Activated CD4-positive, alpha-beta memory T cell treated with anti-CD3 and anti-CD28 coated beads, Interleukin-2, amount 10 ng/mL, durations not matched to agents 7 days and 5 days (primary cell): ENCODE results near the gene DTNB. TPM values are rescaled to one million over a fixed set of nuclear protein-coding genes. Genes with fewer than 3 reads are reported as not detected.

Experiments used
- CTCF ChIA-PET: fragments of 350-600 bp; sonication (Branson Sonifier 250); formaldehyde crosslinking; loops from one replicate; lab custom pipeline; 2021; ENCODE audit warnings: antibody characterized with exemption, inconsistent platforms; lab: Charles Lee
- POLR2A ChIA-PET: fragments of 350-600 bp; sonication (Branson Sonifier 250); formaldehyde crosslinking; loops from one replicate; lab custom pipeline; 2021; ENCODE audit warnings: antibody characterized with exemption; lab: Charles Lee
- DNase-seq: peaks from one replicate; pipeline ENCODE4 v3.0.0-alpha.2; 2020
- H3K27ac Mint-ChIP-seq: one replicate; pipeline ENCODE4 v1.8.0; 2021; ENCODE audit warnings: mild to moderate bottlenecking, mixed read lengths
- H3K27me3 Mint-ChIP-seq: one replicate; pipeline ENCODE4 v1.8.0; 2021; ENCODE audit warnings: mixed read lengths
- H3K36me3 Mint-ChIP-seq: one replicate; pipeline ENCODE4 v1.8.0; 2021; ENCODE audit warnings: low read depth, mixed read lengths
- H3K4me1 Mint-ChIP-seq: one replicate; pipeline ENCODE4 v1.8.0; 2021; ENCODE audit warnings: mixed read lengths
- H3K4me3 Mint-ChIP-seq: one replicate; pipeline ENCODE4 v1.8.0; 2021; ENCODE audit warnings: mild to moderate bottlenecking, mixed read lengths
- H3K9me3 Mint-ChIP-seq: one replicate; pipeline ENCODE4 v1.8.0; 2021; ENCODE audit warnings: mixed read lengths
- total RNA-seq, 2 experiments: library from RNA; stranded (reverse); gene quantifications; one replicate each; pipeline ENCODE4 v1.2.3, GENCODE V29; 2021

The DTNB gene
- total RNA-seq, 2 experiments from 2014 or later: 27.0 to 29.8 TPM

DNA sequence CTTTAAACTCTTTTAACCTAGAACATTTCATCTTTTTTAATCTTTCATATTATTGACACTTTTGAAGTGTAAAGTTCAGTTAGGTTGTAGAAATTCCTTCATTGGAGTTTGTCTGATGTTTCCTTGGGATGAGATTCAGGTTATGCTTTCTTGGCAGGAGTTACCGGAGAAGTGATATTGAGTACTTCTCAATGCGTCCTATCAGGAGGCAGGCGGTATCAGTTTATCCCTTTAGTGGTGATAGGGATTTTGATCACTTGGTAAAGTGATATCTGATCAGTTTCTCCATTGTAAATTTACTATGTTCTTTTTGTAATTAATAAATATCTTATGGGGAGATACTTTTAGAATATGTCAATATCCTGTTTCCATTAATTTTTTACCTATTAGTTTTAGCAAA, 78.4 kb downstream of the DTNB start:
- Mint-ChIP-seq H3K36me3 (peaks cover 9% of the 10 kb centered on the region), H3K4me3 (no peak overlapping the region), H3K4me1 (peaks cover 35% of the 10 kb centered on the region), H3K27ac (no peak overlapping the region), H3K27me3 (no peaks in the 10 kb centered on the region), H3K9me3 (no peaks in the 10 kb centered on the region)
- CTCF ChIA-PET: interaction anchor here (1.4 to 1.6 kb wide), 2 partner anchors 12 to 19 kb away, joined by 3 to 5 read pairs; no protein-coding TSS in a partner anchor
- DNase-seq: no peak
- POLR2A ChIA-PET: no interaction called here

DNA sequence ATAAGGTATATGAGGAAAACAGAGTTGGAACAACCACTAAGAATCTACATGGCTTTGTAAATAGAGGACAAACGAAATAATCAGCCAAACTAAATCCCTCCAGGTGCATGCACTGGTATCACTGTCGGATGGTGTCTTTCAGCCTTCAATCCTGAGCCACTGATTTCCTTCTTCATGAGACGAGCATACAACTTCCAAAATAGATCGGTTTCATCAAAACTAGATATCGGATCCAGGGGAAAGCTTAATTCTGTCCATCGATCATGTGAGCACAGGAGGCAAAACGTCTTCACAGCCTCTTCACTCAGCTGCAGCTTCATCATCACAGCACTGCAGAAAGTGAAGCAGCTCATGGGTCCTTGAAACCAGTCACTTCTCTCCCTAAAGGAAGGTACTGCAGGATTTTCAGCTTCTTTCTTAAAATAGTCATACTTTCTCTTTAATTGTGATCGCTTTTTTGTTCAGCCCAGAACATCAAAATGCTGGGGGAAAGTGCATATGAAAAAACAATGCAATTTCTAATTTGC, 80.5 kb downstream of the DTNB start:
- POLR2A ChIA-PET: interaction anchor here (0.7 to 1.2 kb wide), 3 partner anchors 35 to 752 kb away, joined by 3 read pairs; no protein-coding TSS in a partner anchor

DNA sequence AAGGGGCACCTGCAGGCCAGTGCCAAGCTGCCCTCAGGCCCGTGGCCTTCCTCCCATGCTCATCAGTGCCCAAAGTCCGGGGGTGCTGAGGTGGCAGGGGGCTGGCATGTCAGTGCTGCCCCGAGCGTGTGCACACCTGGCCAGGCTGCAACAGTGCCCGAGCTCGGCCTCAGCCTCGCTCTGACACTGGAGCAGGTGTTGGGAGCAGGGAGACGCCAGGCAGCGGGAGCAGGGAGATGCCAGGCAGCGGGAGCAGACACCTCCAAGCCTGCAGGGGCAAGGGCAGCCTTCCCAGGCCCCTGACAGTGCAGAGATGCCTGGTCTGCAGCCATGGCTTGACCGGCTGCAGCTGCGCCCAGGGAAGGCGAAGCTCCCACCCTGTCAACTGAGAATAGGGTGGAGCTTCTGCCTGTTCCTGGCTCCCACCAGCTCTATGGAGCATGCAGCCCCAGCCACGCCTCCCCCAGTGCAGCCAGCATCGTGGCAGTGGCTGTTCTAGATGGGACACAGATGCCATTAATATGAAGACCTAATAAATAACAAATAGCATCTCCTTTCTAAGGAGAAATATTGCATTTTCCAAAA, 82.4 kb downstream of the DTNB start:
- ChIA-PET POLR2A (interaction anchor here (1.0 kb wide), 1 partner anchor 228 kb away, joined by 3 read pairs; no protein-coding TSS in a partner anchor), CTCF (interaction anchor here (1.2 to 1.7 kb wide), 2 partner anchors 16 to 281 kb away, joined by 3 to 5 read pairs; no protein-coding TSS in a partner anchor)
- H3K27me3 Mint-ChIP-seq: no peaks in the 10 kb centered on the region
- H3K27ac Mint-ChIP-seq: peak overlapping the region; percentile 32
- H3K4me1 Mint-ChIP-seq: peaks cover 53% of the 10 kb centered on the region
- peaks cover 3% of the 10 kb centered on the region for H3K36me3 Mint-ChIP-seq
- no peaks in the 10 kb centered on the region for H3K9me3 Mint-ChIP-seq
- H3K4me3 Mint-ChIP-seq: no peak overlapping the region
- DNase-seq: no peak

More for the DNA sequence above, 80.5 kb downstream of the DTNB start:
- H3K36me3 Mint-ChIP-seq: peaks cover 9% of the 10 kb centered on the region
- H3K27ac Mint-ChIP-seq: peak overlapping the region; percentile 29
- no peaks in the 10 kb centered on the region for H3K9me3 Mint-ChIP-seq
- H3K4me1 Mint-ChIP-seq: peaks cover 43% of the 10 kb centered on the region
- no peak for DNase-seq
- H3K27me3 Mint-ChIP-seq: no peaks in the 10 kb centered on the region
- CTCF ChIA-PET: interaction anchor here (0.8 to 3.2 kb wide), 7 partner anchors 14 to 618 kb away, joined by 3 to 31 read pairs (median 3); partner anchors contain the start of gene ASXL2
- no peak overlapping the region for H3K4me3 Mint-ChIP-seq

DNA sequence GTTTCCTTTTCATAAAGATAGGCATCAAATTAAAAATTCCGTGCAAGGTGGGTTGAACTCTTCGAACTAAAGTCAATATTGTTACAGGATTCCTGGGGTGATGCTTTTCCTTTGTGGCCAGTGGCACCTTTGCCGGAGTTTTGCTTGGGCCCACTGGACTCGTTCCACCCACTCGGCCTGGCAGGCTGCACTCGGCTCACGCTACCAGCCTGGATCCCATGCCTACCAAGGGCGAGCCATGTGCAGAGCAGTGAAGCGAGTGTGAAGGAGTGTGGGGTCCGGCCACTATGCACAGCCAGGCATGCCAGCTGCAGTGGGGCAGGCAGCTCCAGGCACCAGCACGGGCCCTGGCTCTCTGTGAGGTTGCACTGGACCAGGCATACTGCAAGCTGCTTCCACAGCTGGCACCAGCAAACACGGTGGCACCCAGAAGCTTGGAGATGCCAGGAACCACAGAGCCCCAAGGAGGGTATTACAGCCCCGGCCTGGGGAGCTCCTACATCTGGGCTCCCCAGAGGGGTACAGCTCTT, 83.6 kb downstream of the DTNB start:
- peaks cover 3% of the 10 kb centered on the region for H3K36me3 Mint-ChIP-seq
- H3K4me1 Mint-ChIP-seq: peaks cover 58% of the 10 kb centered on the region
- CTCF ChIA-PET: interaction anchor here (1.7 kb wide), 1 partner anchor 17 kb away, joined by 5 read pairs; no protein-coding TSS in a partner anchor
- DNase-seq: no peak
- no peak overlapping the region for H3K4me3 Mint-ChIP-seq
- POLR2A ChIA-PET: no interaction called here
- no peaks in the 10 kb centered on the region for H3K27me3 Mint-ChIP-seq
- no peak overlapping the region for H3K27ac Mint-ChIP-seq
- no peaks in the 10 kb centered on the region for H3K9me3 Mint-ChIP-seq

DNA sequence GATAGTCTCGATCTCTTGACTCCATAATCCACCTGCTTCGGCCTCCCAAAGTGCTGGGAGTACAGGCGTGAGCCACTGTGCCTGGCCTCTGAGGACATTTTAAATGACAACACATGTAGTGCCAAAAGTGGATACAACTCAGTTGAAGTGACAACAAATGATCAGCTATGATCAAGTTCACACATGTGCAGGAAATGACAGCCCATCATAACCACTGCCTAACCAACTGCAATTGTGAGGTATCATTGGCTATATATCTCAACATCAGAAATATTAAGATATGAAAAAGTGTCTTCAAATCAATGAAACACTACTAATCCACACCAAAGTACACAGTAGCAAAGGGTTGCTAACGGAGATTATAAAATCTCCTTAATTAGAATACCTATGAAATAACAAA, 84.8 kb downstream of the DTNB start:
- peaks cover 55% of the 10 kb centered on the region for H3K4me1 Mint-ChIP-seq
- ChIA-PET CTCF (interaction anchor here (0.5 kb wide), 1 partner anchor 65 kb away, joined by 3 read pairs; no protein-coding TSS in a partner anchor), POLR2A (interaction anchor here (1.0 to 1.3 kb wide), 2 partner anchors 19 to 20 kb away, joined by 3 read pairs; no protein-coding TSS in a partner anchor)
- H3K27me3 Mint-ChIP-seq: no peaks in the 10 kb centered on the region
- no peaks in the 10 kb centered on the region for H3K36me3 Mint-ChIP-seq
- H3K27ac Mint-ChIP-seq: no peak overlapping the region
- H3K4me3 Mint-ChIP-seq: no peak overlapping the region
- DNase-seq: no peak
- H3K9me3 Mint-ChIP-seq: no peaks in the 10 kb centered on the region

DNA sequence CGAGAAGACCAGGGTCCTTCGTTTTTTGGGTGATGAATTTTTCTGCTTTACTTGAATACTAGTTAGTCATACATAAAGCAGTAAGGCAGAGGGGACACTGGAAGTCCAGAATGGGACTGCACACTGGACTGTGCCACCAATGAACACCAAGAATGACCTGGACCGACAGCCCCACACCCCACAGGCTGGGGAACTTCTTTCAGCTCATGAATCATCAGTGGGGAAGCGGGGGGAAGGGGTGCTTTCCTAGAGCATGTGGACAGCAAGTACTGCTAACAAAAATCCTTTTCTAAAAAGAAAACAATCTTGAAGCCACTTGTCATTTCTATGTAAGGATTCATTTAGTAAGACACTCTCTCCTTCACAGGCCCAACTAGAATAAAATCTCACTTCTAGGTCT, 86.0 kb downstream of the DTNB start:
- H3K9me3 Mint-ChIP-seq: no peaks in the 10 kb centered on the region
- CTCF ChIA-PET: interaction anchor here (1.6 kb wide), 1 partner anchor 20 kb away, joined by 5 read pairs; no protein-coding TSS in a partner anchor
- DNase-seq: peak; percentile 31
- no peaks in the 10 kb centered on the region for H3K27me3 Mint-ChIP-seq
- H3K27ac Mint-ChIP-seq: peak overlapping the region; percentile 21
- H3K4me1 Mint-ChIP-seq: peaks cover 46% of the 10 kb centered on the region
- POLR2A ChIA-PET: no interaction called here
- H3K4me3 Mint-ChIP-seq: no peak overlapping the region
- H3K36me3 Mint-ChIP-seq: no peaks in the 10 kb centered on the region

DNA sequence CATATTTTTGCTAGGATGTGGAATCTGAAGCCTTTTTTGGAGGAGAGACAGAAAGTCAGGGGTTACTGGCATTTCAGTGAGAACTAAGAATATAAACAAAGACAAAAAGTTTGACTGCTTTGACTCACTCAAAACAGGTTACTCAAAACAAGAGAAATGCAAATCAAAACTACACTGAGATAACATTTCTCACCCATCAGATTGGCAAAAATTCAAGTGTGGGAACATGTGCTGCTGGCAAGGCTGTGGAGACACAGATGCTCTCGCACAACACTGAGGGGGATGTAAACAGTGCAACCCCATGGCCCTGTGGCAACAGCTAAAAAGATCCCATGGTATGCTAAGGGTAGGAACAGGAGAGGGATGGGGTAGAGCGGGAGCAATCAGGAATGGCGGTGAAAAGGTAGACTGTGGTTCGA, 86.6 kb downstream of the DTNB start:
- H3K27ac Mint-ChIP-seq: peak overlapping the region; percentile 60
- no peaks in the 10 kb centered on the region for H3K36me3 Mint-ChIP-seq
- ChIA-PET CTCF (interaction anchor here (0.7 to 1.6 kb wide), 4 partner anchors 12 to 258 kb away, joined by 3 to 6 read pairs (median 4); no protein-coding TSS in a partner anchor), POLR2A (no interaction called here)
- H3K4me1 Mint-ChIP-seq: peaks cover 40% of the 10 kb centered on the region
- H3K9me3 Mint-ChIP-seq: no peaks in the 10 kb centered on the region
- DNase-seq: peak; percentile 30
- no peak overlapping the region for H3K4me3 Mint-ChIP-seq
- no peaks in the 10 kb centered on the region for H3K27me3 Mint-ChIP-seq

DNA sequence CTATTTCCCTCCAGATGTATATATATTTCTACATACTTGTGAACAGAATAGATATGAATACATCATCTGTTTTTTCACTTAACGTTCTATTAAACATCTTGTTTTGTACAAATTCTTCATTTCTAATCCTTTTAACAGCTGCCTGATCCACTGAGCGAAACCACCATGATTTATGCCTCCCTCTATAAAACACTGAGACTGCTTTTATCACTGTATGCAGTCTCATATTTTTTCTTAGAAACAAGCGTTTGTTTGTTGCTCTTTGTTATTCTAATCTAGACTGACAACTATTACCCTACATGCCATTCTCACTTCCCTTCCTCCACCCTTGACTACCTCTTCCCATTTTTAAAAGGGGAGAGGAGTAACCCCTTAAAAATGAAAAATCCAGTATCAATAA, 88.2 kb downstream of the DTNB start:
- Mint-ChIP-seq H3K36me3 (no peaks in the 10 kb centered on the region), H3K4me3 (no peak overlapping the region), H3K9me3 (no peaks in the 10 kb centered on the region), H3K27ac (no peak overlapping the region), H3K4me1 (peaks cover 37% of the 10 kb centered on the region), H3K27me3 (no peaks in the 10 kb centered on the region)
- ChIA-PET POLR2A (no interaction called here), CTCF (interaction anchor here (1.4 to 1.6 kb wide), 2 partner anchors 13 to 22 kb away, joined by 4 to 5 read pairs; no protein-coding TSS in a partner anchor)
- DNase-seq: no peak

DNA sequence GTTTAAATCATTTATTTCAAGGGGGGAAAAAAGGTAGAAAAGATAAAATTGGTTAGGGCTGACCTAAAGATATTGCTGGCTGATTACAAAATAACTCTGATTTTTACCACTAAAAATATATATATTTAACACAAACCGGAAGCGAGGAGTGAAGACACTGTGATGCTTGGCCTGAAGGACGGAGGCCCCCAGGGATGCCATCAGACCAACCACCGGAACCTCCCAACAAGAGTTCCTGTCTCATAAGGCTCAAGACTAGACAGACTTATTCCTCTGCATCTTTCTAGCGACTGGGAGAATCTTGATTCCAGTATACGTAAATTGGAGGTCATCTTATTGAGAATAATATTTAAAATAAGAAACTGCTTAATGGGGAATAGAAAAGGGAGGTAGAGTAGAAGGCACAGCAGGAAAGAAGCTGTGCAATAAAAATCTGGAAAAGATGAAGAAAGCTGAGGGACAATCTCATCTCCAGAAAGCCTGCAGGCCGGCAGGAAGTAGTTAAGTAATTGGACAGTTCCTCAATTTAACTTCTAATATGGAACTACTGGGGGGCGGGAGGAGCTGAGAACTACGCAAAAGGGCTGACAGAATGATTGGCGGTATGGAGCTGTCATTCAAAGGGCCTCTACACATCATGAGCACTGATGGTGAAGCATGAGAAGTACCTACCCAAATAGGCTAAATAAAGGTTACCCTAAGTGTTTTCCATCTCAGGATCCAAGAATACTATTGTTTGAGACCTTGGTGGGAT, 91.1 kb downstream of the DTNB start:
- peaks cover 4% of the 10 kb centered on the region for H3K36me3 Mint-ChIP-seq
- no peaks in the 10 kb centered on the region for H3K9me3 Mint-ChIP-seq
- H3K27ac Mint-ChIP-seq: no peak overlapping the region
- H3K4me1 Mint-ChIP-seq: peaks cover 15% of the 10 kb centered on the region
- no peaks in the 10 kb centered on the region for H3K27me3 Mint-ChIP-seq
- ChIA-PET CTCF (interaction anchor here (1.4 kb wide), 1 partner anchor 220 kb away, joined by 4 read pairs; no protein-coding TSS in a partner anchor), POLR2A (no interaction called here)
- no peak for DNase-seq
- H3K4me3 Mint-ChIP-seq: no peak overlapping the region

DNA sequence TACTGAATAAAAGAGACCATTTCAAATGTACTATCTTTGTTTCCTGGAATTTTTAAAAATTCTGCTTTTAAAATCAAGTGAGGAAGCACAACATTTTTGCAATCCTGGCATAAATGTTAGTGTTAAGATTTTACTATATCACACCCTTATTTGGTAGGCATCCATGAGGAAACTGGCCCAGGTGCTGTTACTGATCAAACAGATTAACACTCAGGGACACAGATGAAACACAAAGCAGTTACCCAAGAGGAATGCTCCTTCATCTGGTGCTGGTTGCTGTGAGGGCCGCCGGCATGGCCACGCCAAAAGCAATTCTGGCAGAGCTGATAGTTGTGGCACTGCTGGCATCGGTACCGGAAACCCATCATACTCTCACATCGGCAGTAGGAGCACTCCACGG, 96.8 kb downstream of the DTNB start:
- H3K27ac Mint-ChIP-seq: no peak overlapping the region
- no peak for DNase-seq

DNA sequence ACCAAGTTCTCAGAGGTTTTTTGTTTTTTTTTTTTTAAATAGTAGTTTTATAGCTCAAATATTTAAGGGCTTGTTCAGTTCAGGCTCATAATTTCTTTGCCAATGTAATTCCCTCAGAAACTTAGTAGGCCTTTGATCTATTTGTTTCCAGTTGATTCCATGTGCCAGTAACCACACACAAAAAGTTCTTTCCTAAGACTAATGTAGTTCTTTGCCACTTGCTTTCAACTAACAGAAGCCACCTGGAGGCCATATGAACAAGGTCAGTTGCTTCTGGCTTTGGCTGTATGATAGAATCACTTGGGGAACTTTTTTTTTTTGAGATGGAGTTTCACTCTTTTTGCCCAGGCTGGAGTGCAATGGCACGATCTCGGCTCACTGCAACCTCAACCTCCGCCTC, 100.7 kb downstream of the DTNB start:
- DNase-seq: no peak
- Mint-ChIP-seq H3K27ac (no peak overlapping the region), H3K9me3 (no peaks in the 10 kb centered on the region), H3K4me3 (no peak overlapping the region), H3K36me3 (peaks cover 9% of the 10 kb centered on the region), H3K27me3 (no peaks in the 10 kb centered on the region), H3K4me1 (no peaks in the 10 kb centered on the region)
- ChIA-PET POLR2A (no interaction called here), CTCF (no interaction called here)

More for the DNA sequence above, 96.8 kb downstream of the DTNB start:
- Mint-ChIP-seq H3K36me3 (peaks cover 13% of the 10 kb centered on the region), H3K4me1 (no peaks in the 10 kb centered on the region), H3K9me3 (no peaks in the 10 kb centered on the region), H3K27me3 (no peaks in the 10 kb centered on the region), H3K4me3 (no peak overlapping the region)
- POLR2A ChIA-PET: no interaction called here
- CTCF ChIA-PET: no interaction called here

DNA sequence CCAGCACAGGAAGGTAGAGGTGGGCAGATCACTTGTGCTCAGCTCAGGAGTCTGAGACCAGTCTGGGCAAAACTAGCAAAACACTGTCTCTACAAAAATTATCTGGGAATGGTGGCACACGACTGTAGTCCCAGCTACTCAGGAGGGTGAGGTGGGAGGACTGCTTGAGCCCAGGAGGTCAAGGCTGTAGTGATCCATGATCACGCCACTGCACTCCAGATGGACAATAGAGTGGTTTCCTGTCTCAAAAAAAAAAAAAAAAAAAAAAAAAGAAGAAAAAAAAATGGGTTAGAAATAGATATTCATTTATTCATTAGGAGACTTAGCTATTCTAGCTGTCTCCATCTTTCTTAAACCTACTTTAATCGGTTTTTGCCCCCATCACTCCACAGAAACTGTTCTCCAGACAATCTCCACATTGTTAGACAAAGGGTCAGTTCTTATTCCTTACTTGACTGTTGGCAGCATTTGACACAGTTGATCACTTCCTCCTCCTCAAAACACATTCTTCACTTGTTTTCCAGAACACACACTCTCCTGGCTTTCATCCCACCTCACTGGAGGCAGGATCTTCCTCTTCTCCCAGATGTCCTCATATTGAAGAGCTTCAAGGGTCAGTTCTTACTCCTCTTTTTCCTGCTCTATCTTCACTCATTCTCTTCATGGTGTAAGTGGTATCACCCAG, 103.1 kb downstream of the DTNB start:
- Mint-ChIP-seq H3K27me3 (no peaks in the 10 kb centered on the region), H3K27ac (no peak overlapping the region), H3K4me1 (peaks cover 13% of the 10 kb centered on the region), H3K9me3 (no peaks in the 10 kb centered on the region), H3K4me3 (no peak overlapping the region), H3K36me3 (no peaks in the 10 kb centered on the region)
- ChIA-PET POLR2A (no interaction called here), CTCF (interaction anchor here (0.7 kb wide), 1 partner anchor 84 kb away, joined by 4 read pairs; no protein-coding TSS in a partner anchor)
- DNase-seq: no peak
